SU-DHL-6 (cell line): ENCODE data around the gene SFMBT2.

ENCODE experiments used
- H2AFZ ChIP-seq: fragments of 200-600 bp; sonication (generic); 2 replicates; pipeline ENCODE4 v1.6.1; 2014; ENCODE audit warnings: low read depth, mild to moderate bottlenecking, moderate library complexity, mixed read lengths, antibody characterized with exemption, low read length; ENCODE audit not compliant: severe bottlenecking
- H3F3A ChIP-seq: fragments of 200-600 bp; shearing (Covaris generic); 2 replicates; pipeline ENCODE4 v1.6.0; 2016; ENCODE audit warnings: antibody characterized with exemption, mild to moderate bottlenecking; ENCODE audit not compliant: insufficient read depth
- H3K27ac ChIP-seq: fragments of 200-600 bp; sonication (generic); 2 replicates; pipeline ENCODE4 v1.5.1; 2016; ENCODE audit warnings: low read depth, mild to moderate bottlenecking, low read length, moderate library complexity, mixed read lengths
- H3K27me3 ChIP-seq: fragments of 200-600 bp; sonication (generic), shearing (Covaris generic); 2 replicates; pipeline ENCODE4 v1.6.0; 2014; ENCODE audit warnings: mild to moderate bottlenecking, low read length
- H3K36me3 ChIP-seq: fragments of 200-600 bp; sonication (generic); 2 replicates; pipeline ENCODE4 v1.6.1; 2014; ENCODE audit warnings: mild to moderate bottlenecking, low read length, mixed read lengths
- H3K4me2 ChIP-seq: fragments of 300-600, 200-600 bp; shearing (Covaris generic), sonication (generic); 2 replicates; pipeline ENCODE4 v1.6.0; 2014; ENCODE audit warnings: low read length, low read depth, mild to moderate bottlenecking; ENCODE audit not compliant: poor library complexity, severe bottlenecking
- H3K4me3 ChIP-seq: fragments of 200-600 bp; sonication (generic); 2 replicates; pipeline ENCODE4 v1.5.1; 2014; ENCODE audit warnings: antibody characterized with exemption, low read length, mild to moderate bottlenecking, mixed read lengths; ENCODE audit not compliant: insufficient read depth, poor library complexity, severe bottlenecking
- H3K79me2 ChIP-seq: fragments of 200-600 bp; sonication (generic); 2 replicates; pipeline ENCODE4 v1.6.1; 2014; ENCODE audit warnings: mild to moderate bottlenecking, low read length, moderate library complexity; ENCODE audit not compliant: insufficient read depth
- H3K9ac ChIP-seq: fragments of 200-600 bp; sonication (generic); 2 replicates; pipeline ENCODE4 v1.7.0; 2014; ENCODE audit warnings: mild to moderate bottlenecking, low read length
- H3K9me2 ChIP-seq: fragments of 200-600 bp; sonication (generic); replicated peaks from 2 replicates; pipeline ENCODE4 v1.6.1; 2014; ENCODE audit warnings: low read length; ENCODE audit not compliant: insufficient read depth
- H3K9me3 ChIP-seq: fragments of 200-600 bp; sonication (generic); 2 replicates; pipeline ENCODE4 v1.6.1; 2014; ENCODE audit warnings: low read length, mixed read lengths; ENCODE audit not compliant: insufficient read depth
- H4K20me1 ChIP-seq: fragments of 200-600 bp; sonication (generic); 2 replicates; pipeline ENCODE4 v1.6.1; 2014; ENCODE audit warnings: low read depth, mild to moderate bottlenecking, antibody characterized with exemption, low read length, moderate library complexity, mixed read lengths
- CTCF ChIP-seq: fragments of 200-600 bp; sonication (generic); IDR thresholded peaks from one replicate; pipeline ENCODE4 v1.5.1; 2017; ENCODE audit warnings: antibody characterized with exemption, mild to moderate bottlenecking, low read length, moderate library complexity; ENCODE audit not compliant: insufficient read depth, poor library complexity, severe bottlenecking
- EZH2phosphoT487 ChIP-seq: fragments of 200-600 bp; sonication (generic), shearing (Covaris generic); conservative IDR thresholded peaks from 2 replicates; pipeline ENCODE4 v1.6.1; 2018; ENCODE audit warnings: mild to moderate bottlenecking, antibody characterized with exemption, low read length, moderate library complexity, mixed read lengths

SFMBT2 gene

GRCh38 chr10:7135188-7135587 is 275.6 kb downstream of the SFMBT2 start:
- TF ChIP-seq CTCF (no peak), EZH2phosphoT487 (no peak)
- no peaks in the 10 kb centered on the region for H3F3A ChIP-seq
- H3K79me2 ChIP-seq, result no peaks in the 10 kb centered on the region
- H3K4me2 ChIP-seq, result no peak overlapping the region
- no peaks in the 10 kb centered on the region for H3K36me3 ChIP-seq
- H3K9me3 ChIP-seq, result no peaks in the 10 kb centered on the region
- H3K9me2 ChIP-seq, result no peaks in the 10 kb centered on the region
- no peak overlapping the region for H3K4me3 ChIP-seq
- no peaks in the 10 kb centered on the region for H3K27me3 ChIP-seq
- H2AFZ ChIP-seq, result no peak overlapping the region
- H4K20me1 ChIP-seq, result no peaks in the 10 kb centered on the region
- H3K9ac ChIP-seq, result no peak overlapping the region
- no peak overlapping the region for H3K27ac ChIP-seq

GRCh38 chr10:7134448-7134847 is 276.4 kb downstream of the SFMBT2 start:
- Histone ChIP-seq H3K4me2 (no peak overlapping the region), H3K27me3 (no peaks in the 10 kb centered on the region), H3K9ac (no peak overlapping the region), H3K9me3 (no peaks in the 10 kb centered on the region), H3F3A (no peaks in the 10 kb centered on the region), H3K79me2 (no peaks in the 10 kb centered on the region), H3K27ac (no peak overlapping the region), H3K36me3 (no peaks in the 10 kb centered on the region), H3K4me3 (no peak overlapping the region), H3K9me2 (no peaks in the 10 kb centered on the region), H4K20me1 (no peaks in the 10 kb centered on the region), H2AFZ (no peak overlapping the region)
- TF ChIP-seq CTCF, result no peak
- no peak for TF ChIP-seq EZH2phosphoT487

GRCh38 chr10:7133958-7134357 is 276.9 kb downstream of the SFMBT2 start:
- H3K9me3 ChIP-seq, result no peaks in the 10 kb centered on the region
- no peaks in the 10 kb centered on the region for H4K20me1 ChIP-seq
- no peaks in the 10 kb centered on the region for H3K27me3 ChIP-seq
- no peak overlapping the region for H3K9ac ChIP-seq
- TF ChIP-seq EZH2phosphoT487, result no peak
- no peak overlapping the region for H2AFZ ChIP-seq
- no peak overlapping the region for H3K4me2 ChIP-seq
- H3F3A ChIP-seq, result no peaks in the 10 kb centered on the region
- no peak overlapping the region for H3K4me3 ChIP-seq
- H3K9me2 ChIP-seq, result no peaks in the 10 kb centered on the region
- H3K27ac ChIP-seq, result no peak overlapping the region
- H3K79me2 ChIP-seq, result no peaks in the 10 kb centered on the region
- H3K36me3 ChIP-seq, result no peaks in the 10 kb centered on the region

- H3K4me3 ChIP-seq, result no peak overlapping the region
- no peak overlapping the region for H3K4me2 ChIP-seq
- no peaks in the 10 kb centered on the region for H3K9me2 ChIP-seq
- H2AFZ ChIP-seq, result no peak overlapping the region
- H3K27me3 ChIP-seq, result no peaks in the 10 kb centered on the region
- no peak for TF ChIP-seq CTCF
- no peak for TF ChIP-seq EZH2phosphoT487
- H3K9ac ChIP-seq, result no peak overlapping the region
- no peaks in the 10 kb centered on the region for H3K36me3 ChIP-seq
- no peaks in the 10 kb centered on the region for H3F3A ChIP-seq
- no peak overlapping the region for H3K27ac ChIP-seq
- no peaks in the 10 kb centered on the region for H3K79me2 ChIP-seq
- H3K9me3 ChIP-seq, result no peaks in the 10 kb centered on the region
- H4K20me1 ChIP-seq, result no peaks in the 10 kb centered on the region
Observed at GRCh38 chr10:7133278-7133677, 277.6 kb downstream of the SFMBT2 start.
